ENCODE results near the gene LTA4H.
A peak's percentile ranks its signal among the peaks of the same experiment; 100 is the strongest.

Gene LTA4H

DNA sequence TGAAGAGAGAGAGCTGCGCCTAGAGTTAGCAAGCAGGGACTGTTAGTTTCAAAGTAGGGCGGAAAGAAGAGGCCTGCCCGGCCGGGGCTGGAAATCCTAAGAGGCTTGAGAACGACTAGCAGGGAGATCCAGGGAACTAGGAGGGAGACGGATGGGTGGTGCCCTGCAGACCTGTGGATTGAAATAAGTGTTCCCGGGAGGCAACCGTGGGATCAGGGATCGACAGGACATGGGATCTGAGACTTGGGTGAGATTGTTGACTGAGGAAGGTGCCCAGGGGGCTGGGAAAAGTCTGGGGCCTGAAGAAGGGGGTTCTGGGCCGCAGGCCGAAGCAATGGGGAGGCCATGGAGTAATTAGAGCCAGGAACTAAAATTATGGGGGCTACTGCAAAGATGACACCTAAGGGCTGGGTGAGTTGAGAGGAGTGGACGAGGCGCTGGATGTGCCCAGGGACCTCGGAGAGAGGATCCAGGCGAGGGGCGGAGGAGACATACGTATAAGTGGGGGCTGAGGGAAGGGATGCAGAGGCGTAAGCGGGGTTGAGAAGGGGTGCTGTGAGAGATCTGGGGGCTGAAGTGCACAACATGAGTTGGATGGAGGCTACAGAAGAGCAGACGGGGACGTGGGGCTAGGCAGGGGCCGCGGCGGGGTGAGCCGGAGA, 635 bp downstream of the LTA4H start:
- peak; percentile 44 for DNase-seq (ENCODE audit: low spot score)

DNA sequence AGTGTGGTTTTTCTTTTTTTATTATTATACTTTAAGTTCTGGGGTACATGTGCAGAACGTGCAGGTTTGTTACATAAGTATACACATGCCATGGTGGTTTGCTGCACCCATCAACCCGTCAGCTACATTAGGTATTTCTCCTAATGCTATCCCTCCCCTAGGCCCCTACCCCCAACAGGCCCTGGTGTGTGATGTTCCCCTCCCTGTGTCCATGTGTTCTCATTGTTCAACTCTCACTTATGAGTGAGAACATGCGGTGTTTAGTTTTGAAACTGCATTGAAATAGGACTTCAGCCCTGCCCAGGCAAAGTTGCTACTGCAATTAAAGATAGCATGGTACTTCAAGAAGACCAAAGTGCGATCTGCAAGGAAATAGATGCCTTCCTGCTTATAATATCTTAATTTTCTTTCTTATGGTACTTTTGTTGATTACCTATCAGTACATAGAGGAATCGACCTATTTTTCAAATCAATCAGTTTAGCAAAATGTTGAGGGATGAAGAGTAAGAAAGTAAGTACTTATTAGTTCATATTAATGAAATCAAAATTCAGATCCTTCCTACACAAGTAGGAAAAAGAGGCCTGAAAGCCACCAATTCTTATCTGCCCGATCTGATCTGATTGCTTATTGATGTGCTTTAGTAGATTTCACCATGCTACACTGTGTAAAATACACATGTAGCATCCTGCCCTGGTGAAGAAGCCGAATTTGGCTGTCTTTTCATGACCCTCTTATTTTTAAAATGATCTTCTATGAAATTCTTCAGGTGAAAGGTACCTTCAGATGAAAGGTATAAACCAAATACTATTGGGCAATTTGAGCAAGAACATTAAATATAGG, 1.6 kb downstream of the LTA4H start:
- no peak for DNase-seq (ENCODE audit: low spot score)

DNA sequence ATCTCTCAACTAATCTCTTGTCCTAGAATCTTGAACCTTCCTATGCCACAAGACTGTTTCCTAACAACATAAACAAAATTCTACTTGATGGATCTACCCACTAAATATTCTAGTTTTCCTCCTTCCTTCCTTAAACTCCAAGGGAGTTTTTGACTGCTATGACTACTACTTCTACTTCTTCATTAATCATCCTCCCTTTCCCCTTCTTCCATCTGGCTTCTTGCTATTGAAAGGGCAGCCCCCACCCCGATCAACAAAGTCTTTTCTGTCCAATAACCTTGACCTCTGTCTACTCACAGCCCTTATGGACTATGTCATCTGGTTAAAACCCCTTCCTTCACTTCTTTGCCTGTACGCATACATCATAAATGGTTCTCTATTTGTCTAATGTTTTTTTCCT, 5.6 kb downstream of the LTA4H start:
- no peak for DNase-seq (ENCODE audit: low spot score)

DNA sequence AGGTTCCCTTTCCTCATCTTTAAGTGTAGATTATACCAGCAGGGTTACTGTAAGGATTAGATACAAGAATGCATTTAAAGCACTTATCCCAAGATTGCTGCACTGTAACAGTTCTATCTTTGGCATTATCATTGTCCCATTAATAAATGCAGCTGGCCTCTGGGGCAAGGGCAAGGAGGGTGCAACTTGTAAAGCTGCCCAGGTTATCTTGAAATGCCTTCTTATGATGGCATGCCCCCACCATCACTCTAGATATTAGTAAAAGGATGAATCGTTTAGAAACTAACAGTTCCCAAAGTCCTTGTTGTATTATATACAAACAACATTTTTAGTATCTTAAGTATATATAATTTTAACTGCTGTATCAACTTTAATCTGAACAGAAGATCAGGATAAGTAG, 6.8 kb downstream of the LTA4H start:
- no peak for DNase-seq (ENCODE audit: low spot score)

DNA sequence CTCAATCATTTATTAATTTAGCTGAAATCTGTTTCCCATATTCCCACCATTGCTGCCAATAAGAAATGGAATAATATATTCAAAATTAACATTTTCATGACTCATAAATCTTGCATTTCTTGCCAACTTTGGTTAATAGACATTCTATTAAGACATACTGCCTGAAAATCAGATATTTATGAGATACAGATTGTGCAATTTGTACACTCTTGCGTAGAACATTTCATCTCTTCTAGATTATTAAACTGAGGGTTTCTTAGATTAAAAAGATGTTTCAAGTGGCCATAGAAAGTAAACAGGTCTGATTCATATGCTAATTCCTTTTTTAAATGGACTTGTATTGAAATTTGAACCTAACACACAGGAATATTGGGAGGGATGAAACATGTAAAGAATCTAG, 9.1 kb downstream of the LTA4H start:
- DNase-seq (ENCODE audit: low spot score) = no peak

DNA sequence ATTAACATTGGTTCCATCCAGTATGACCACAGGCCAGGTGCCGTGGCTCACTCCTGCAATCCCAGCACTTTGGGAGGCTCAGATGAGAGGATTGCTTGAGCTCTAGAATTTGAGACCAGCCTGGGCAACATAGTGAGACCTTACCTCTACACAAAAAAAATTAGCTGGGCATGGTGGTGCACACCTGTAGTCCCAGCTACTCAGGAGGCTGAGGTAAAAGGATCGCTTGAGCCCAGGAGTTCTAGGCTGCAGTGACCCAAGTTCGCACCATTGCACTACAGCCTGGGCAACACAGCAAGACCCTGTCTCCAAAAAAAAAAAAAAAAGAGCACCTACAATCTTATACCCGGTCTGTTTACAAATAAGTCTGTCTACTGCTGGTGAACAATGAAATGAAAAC, 9.9 kb downstream of the LTA4H start:
- DNase-seq (ENCODE audit: low spot score) = no peak

DNA sequence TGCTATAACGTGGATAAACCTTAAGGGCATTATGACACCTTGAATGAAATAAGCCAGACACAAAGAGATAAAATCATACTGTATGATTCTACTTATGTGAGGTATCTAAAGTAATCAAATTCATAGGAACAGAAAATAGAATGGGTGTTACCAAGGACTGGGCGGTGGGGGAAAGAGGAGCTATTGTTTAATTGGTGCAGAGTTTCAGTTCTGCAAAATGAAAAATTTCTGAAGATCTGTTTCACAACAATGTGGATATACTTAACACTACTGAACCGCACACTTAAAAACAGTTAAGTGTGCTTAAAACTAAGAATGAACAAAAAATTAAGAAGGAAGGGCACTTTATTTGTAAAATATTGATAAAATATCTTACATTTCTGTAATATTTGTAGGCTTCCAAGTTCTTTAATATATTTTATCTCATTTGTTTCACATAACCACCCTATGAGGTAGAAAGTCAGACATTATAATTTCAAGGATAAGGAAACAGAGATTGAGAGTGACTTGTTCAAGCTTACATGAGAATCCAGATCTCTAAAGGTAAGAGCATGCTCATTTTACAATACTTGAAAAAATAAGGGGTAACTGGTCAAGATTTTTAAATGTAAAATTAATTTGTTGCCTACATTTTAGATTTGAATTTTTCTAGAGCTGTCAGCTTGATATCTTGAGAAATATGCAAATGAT, 14.9 kb downstream of the LTA4H start:
- no peak for DNase-seq (ENCODE audit: low spot score)

DNA sequence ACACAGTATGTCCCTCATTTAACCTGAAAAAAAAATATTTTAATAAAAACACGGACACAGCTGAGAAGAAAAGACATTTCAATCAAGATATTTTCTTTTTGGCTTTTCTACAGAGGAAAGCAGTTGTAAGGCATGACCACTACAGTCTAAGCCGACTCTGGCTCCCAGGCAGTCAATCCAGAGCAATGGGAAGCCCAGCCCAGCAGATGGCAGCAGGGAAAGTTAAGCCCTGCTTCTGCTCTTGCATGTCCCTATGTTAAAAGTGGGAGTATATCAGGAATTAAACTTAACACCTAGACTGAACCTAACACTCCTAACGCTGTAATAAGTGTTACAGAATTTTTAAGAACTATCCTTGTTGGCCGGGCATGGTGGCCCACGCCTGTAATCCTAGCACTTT, 19.7 kb downstream of the LTA4H start:
- no peak for DNase-seq (ENCODE audit: low spot score)

DNA sequence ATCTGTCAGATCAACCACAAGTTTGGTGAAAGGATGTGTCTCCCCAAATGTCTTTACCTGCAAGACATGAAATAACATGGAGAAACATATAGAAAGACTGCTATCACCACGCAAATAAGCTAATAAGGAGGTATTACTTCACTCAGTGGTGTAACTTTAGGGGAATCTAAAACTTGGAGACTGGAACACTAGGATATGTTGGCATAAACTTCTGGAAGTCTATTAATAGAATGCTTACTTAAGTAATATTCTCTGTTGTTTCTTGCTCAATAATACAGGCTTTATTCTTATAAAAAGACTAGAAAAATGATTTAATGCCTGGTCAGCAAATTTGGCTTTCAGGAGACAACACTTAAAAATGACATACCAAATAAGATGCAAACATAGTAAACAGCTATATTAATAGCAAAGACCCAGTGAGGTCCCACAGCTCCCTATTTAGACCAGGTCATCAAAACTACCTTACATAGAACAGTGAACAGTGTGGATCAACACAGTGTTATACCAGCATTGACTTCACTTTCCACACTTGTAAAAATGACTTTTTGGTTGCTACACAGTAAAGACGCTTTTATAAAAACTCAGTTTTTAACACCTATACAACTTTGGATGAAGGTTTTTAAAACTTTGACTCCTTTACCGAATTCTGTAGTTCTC, 20.3 kb downstream of the LTA4H start:
- DNase-seq (ENCODE audit: low spot score) = no peak

DNA sequence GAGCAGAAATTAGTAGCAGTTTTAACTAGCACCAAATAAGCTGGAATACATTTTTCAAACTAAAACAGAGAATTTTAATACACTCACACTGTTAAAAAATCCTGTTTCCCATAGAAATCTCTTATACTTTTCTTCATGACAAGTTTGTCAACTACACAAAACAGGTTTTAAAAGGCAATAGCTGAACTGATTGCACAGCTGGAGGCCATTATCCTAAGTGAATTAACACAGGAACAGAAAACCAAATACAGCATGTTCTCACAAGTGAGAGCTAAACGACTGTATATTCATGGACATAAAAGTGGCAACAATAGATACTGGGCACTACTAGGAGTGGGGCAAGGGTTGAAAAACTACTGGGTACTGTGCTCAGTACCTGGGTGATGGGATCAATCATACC, 27.7 kb downstream of the LTA4H start:
- no peak for DNase-seq (ENCODE audit: low spot score)

DNA sequence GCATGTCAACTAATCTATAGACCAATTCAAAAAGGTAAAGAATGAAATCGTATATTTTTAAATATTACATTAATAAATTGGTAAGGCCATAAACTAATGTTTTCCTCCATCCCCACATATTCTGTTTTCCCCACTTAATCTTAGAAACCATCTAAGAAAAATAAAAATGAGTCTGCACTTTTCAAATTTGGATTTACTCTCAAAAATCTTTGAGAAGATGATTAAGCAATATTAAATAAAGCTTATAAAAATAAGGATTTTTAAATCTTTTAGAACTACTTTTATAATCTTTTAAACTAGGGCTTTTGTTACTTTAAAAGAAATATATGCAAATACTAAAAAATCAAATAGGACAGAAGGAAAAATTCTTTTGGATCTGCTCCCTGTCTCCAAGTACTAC, 28.7 kb downstream of the LTA4H start:
- DNase-seq (ENCODE audit: low spot score) = no peak

DNA sequence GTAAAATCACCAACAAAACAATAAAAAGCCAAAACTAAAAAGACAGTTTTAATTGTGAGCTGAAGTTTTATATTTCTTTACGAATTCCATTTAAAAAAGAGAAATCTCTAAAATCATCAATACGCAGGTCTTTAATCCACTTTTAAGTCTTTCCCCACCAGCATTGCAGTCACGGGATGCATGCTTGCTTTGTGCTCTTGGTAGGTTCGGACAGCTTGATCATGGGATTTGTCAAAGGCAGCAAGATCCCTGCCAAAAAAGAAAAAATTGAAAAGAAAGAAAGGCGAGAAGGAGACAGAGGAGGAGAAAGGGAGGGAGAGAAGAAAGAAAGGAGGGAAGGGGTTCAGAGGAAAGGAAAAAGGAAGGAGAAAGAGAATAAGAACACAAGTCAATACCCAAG, 34.5 kb downstream of the LTA4H start:
- DNase-seq (ENCODE audit: low spot score) = no peak

DNA sequence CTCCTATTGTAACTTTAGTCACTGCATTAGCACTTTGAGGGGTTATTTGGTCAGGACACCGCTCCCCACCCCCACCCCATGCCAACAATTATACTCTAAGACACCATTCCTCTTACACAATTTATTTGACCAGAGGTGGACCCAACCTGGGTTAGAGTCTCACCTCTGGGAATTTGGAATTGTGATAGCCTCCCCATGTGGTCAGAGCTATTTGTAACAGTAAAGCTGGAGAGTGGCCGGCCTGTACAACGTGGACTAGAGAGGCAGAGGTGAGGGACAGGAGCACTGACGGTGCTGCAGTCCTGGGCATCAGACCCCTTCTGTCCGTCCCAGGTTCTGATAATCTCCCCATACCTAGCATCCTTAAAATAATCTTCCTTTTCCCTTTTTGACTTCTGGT, 35.9 kb downstream of the LTA4H start:
- no peak for DNase-seq (ENCODE audit: low spot score)

DNA sequence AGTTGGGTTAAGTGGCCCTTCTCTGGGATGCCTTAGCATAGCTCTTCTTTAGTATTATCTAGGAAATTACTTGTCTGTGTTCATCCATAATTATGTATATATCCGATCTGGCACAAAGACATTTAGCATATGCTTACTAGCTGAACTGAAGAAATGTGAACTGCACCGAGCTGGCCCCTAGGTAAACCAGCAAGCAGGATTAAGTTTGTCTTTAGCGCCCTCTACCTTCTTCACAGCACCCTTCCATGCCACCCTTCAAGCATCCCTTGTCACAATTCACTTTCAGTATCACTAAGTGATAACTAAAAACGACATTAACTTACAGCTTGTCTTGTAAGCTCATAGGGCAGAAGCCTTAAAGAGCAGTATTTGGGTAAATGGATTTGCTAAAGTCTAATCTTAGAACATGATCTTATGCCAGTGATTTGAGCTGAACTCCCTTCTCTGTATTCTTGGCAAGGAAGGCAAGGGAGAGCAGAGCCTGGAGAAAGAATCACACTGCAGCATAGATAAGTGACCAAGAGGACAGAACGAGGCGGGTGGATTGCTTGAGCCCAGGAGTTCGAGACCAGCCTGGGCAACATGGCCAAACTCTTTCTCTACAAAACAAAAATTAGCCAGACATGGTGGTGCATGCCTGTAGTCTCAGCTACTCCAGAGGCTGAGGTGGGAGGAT, 36.6 kb downstream of the LTA4H start:
- DNase-seq (ENCODE audit: low spot score) = peak; percentile 45

DNA sequence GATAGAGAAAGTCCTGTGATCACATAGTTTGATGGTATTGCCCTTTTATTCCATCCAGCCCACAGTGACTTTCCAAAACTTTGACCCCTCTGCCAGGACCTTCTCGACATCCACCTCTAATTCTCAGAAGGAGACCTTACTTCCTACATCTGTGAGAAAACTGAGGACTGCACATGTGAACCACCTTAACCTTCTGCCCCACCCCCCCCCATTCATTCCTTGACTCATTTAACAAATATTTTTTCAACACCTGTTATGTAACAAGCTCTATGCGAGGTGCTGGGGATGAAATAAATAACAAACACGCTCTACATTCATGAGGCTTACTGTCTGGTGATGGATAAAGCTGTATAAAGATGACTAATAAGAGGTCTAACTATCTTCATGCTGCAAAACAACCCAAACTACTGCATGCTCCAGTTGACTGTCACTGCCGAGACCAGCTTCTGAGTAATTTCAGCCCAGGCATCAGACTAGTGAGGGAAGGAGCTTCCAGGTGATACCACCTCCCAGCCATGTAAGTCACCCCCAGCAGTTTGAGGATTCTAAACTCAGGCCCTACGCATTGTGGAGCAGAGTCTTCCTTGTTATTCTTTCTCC, 37.4 kb downstream of the LTA4H start:
- DNase-seq (ENCODE audit: low spot score) = no peak

DNA sequence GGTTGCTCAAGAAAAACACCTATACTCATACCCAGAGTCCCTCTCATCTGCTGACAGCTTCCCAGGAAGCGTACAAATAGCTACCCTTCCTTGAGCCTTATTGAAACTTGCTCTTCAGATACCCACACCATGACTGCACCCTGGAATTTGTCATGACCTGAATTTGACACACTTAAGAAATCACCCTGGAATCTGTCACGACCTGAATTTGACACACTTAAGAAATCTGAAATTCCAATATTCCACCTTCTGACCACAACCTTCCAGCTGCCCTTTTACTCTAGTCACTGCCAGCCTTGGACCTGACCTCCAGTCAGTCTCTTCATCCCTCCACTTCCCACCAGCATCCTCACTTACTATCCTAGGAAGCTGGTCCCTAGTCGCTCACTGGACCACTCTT, 38.1 kb downstream of the LTA4H start:
- no peak for DNase-seq (ENCODE audit: low spot score)

DNA sequence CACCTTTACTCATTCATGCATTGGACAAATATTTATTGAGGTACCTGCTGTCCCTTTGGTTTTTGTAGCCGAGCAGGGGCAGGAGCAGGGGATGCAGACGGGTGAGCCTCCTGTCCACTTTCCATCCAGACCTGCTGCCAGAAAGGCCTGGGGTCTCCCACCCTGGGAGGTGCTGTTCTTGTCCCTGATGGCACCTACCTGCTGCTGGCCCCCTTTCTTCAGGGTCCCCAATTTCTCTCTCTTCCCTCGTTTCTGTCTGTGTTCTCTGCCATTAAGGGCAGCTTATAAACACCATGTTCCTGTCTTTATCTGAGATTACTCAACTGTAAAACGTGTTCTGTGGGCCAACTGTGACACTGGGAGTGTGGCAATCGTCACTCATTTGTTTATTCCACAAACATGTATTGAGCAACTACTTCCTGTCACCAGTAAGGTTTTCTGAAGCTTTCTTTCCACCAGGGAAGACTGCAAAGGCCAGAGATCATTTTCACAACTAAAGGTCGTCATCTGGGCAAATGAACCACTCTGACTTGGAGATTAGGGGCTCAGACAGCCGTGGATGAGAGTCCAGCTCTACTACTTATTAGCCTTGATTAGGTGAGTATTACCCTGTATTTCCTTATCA, 39.2 kb downstream of the LTA4H start, which contains the start of gene HAL:
Gene HAL, minus strand, starts transcription at position 311 of the 625 bp plus-strand sequence. CDS start 434 bp downstream, outside the sequence.
- no peak for DNase-seq (ENCODE audit: low spot score)

DNA sequence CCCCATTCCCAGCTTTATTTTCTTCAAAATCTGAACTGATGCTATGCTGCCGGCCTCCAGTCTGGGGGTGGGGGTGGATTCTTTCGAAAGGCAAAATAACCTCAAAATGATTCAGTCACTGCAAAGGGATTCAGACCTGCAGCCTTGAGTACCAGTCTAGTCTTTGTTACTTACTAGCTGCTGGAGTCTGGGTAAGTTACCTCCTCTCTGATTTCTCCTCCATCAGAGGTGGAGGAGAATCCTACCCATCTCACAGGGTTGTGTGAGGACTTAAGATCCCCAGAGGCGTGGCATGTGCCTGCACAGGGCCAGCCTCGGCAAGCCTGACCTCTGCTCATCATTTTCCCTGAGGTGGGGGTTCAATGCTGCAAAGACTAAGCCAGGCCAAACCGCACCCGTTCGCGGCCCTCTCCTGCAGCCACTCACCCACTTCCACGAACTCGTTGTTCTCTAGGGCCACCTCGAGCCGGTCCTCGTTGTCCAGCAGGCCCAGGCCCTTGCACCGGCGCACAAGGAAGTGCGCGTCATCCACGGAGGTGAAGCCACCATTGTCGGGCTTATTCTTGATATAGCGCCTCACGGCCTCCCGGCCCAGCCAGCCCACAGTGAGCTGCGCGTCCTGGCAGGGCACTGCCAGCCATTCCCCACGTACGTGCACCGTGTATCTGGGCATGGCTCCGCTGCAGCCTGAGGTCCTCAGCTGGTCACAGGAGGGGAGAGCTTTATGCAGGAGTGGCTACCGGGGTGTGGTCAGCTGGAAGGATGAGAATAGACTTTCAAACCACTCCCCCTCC, 40.0 kb downstream of the LTA4H start:
- DNase-seq (ENCODE audit: low spot score) = no peak

DNA sequence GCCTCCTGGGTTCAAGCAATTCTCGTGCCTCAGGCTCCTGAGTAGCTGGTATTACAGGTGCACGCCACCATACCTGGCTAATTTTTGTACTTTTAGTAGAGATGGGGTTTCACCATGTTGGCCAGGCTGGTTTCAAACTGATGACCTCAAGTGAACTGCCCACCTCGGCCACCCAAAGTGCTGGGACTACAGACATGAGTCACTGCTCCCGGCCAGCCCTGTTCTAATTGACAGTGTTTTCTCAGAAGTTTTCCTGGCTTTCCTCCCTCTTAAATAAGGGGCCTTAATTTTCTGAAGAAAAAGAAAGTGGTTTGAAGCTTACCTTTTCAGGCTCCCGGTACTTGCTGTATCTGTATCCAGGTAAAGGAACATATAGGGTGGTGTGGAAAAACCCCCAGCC, 40.9 kb downstream of the LTA4H start:
- no peak for DNase-seq (ENCODE audit: low spot score)

DNA sequence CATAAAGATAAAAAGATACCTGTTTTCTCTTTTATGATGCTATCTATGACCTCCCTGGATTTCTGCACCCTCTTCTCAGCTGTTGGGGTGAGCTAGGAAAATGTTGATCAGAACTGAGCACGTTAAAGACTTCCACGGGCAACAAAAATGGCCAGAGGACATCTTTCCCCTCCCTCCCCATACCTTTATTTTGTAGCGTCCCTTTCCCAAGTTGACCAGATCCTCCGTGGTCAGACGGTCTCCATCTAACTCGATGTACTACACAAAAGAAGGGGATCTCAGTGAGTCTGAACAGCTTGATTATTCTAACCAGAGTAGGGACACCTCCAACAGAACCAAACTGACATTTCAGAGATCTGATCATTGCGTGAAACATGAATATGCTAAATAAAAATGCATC, 41.5 kb downstream of the LTA4H start:
- DNase-seq (ENCODE audit: low spot score) = no peak
